OCI-LY1 (cell line): Measurements from ENCODE around the gene SLC22A7.

Experiments
- H2AFZ ChIP-seq: fragments of 200-600 bp; sonication (generic), shearing (Covaris generic); 2 replicates; pipeline ENCODE4 v1.6.0; 2014; ENCODE audit warnings: antibody characterized with exemption, mild to moderate bottlenecking, low read length
- H3F3A ChIP-seq: fragments of 200-600 bp; sonication (generic), shearing (Covaris generic); 2 replicates; pipeline ENCODE4 v1.6.0; 2014; ENCODE audit warnings: mild to moderate bottlenecking, antibody characterized with exemption, low read length, moderate library complexity; ENCODE audit not compliant: insufficient read depth
- H3K27ac ChIP-seq: fragments of 200-600 bp; sonication (generic); 2 replicates; pipeline ENCODE4 v1.5.1; 2014; ENCODE audit warnings: low read length, mixed run types, mild to moderate bottlenecking, low read depth; ENCODE audit not compliant: poor library complexity, severe bottlenecking
- H3K27me3 ChIP-seq: fragments of 200-600 bp; sonication (generic); 2 replicates; pipeline ENCODE4 v1.6.0; 2014; ENCODE audit warnings: antibody characterized with exemption, mild to moderate bottlenecking, low read length, moderate library complexity; ENCODE audit not compliant: insufficient read depth
- H3K36me3 ChIP-seq: fragments of 200-600 bp; sonication (generic); 2 replicates; pipeline ENCODE4 v1.6.1; 2014; ENCODE audit warnings: mild to moderate bottlenecking, antibody characterized with exemption, low read length, moderate library complexity, mixed read lengths; ENCODE audit not compliant: insufficient read depth
- H3K4me1 ChIP-seq: fragments of 200-600 bp; sonication (generic); 2 replicates; pipeline ENCODE4 v1.5.1; 2014; ENCODE audit warnings: mild to moderate bottlenecking, low read length, moderate library complexity; ENCODE audit not compliant: insufficient read depth, severe bottlenecking
- H3K4me2 ChIP-seq: fragments of 200-600 bp; sonication (generic), shearing (Covaris generic); 2 replicates; pipeline ENCODE4 v1.6.1; 2014; ENCODE audit warnings: low read length
- H3K4me3 ChIP-seq: fragments of 200-600 bp; sonication (generic); 2 replicates; pipeline ENCODE4 v1.5.1; 2014; ENCODE audit warnings: low read length, low read depth, mild to moderate bottlenecking, mixed read lengths; ENCODE audit not compliant: poor library complexity, severe bottlenecking
- H3K79me2 ChIP-seq: fragments of 200-600 bp; shearing (Covaris generic); 2 replicates; pipeline ENCODE4 v1.6.1; 2016; ENCODE audit warnings: mixed run types, low read length, mixed read lengths; ENCODE audit not compliant: insufficient read depth
- H3K9ac ChIP-seq: fragments of 200-600 bp; sonication (generic), shearing (Covaris generic); 2 replicates; pipeline ENCODE4 v1.6.1; 2014; ENCODE audit warnings: mild to moderate bottlenecking, low read length, mixed read lengths
- H3K9me2 ChIP-seq: fragments of 200-600 bp; sonication (generic), shearing (Covaris generic); 2 replicates; pipeline ENCODE4 v1.6.1; 2014; ENCODE audit warnings: low read depth, mild to moderate bottlenecking, low read length, mixed read lengths
- H3K9me3 ChIP-seq: fragments of 200-600 bp; shearing (Covaris generic); 2 replicates; pipeline ENCODE4 v1.6.1; 2014; ENCODE audit warnings: low read length, mixed read lengths
- H4K20me1 ChIP-seq: fragments of 200-600 bp; sonication (generic), shearing (Covaris generic); 2 replicates; pipeline ENCODE4 v1.6.0; 2016; ENCODE audit warnings: mild to moderate bottlenecking, low read length; ENCODE audit not compliant: insufficient read depth
- CTCF ChIP-seq: fragments of 200-600 bp; sonication (generic), shearing (Covaris generic); IDR thresholded peaks from 2 replicates; pipeline ENCODE4 v1.5.1; 2017; ENCODE audit warnings: mild to moderate bottlenecking, antibody characterized with exemption, low read length, moderate library complexity, mixed read lengths
- EZH2 ChIP-seq: fragments of 200-600 bp; sonication (generic), shearing (Covaris generic); IDR thresholded peaks from 2 replicates; pipeline ENCODE4 v1.8.0; 2017; ENCODE audit warnings: borderline replicate concordance, mixed run types, mild to moderate bottlenecking, antibody characterized with exemption, low read length, moderate library complexity, mixed read lengths

SLC22A7 gene

GRCh38 chr6:43308101-43308989, 10.3 kb downstream of the SLC22A7 start, which contains the start of gene CRIP3:
Gene CRIP3 (minus strand): TSS chr6:43308826. CDS start chr6:43308792, 34 bp downstream.
- Histone ChIP-seq H2AFZ (no peak within 1 kb of the TSS), H4K20me1 (no peaks in the 10 kb centered on the region), H3K36me3 (no peaks in the 10 kb centered on the region), H3F3A (peaks cover 5% of the 10 kb centered on the region; the same call in 1 of the 2 replicates), H3K27ac (no peak within 1 kb of the TSS), H3K27me3 (no peaks in the 10 kb centered on the region; the same call in 1 of the 2 replicates), H3K4me2 (peak within 1 kb of the TSS; percentile 51), H3K79me2 (no peaks in the 10 kb centered on the region), H3K9me2 (no peaks in the 10 kb centered on the region), H3K4me1 (peaks cover 9% of the 10 kb centered on the region), H3K4me3 (peak within 1 kb of the TSS; percentile 40), H3K9ac (no peak within 1 kb of the TSS; the same call in 1 of the 2 replicates), H3K9me3 (no peaks in the 10 kb centered on the region)
- TF ChIP-seq CTCF = peak; percentile 56
- TF ChIP-seq EZH2 = no peak

- peak overlapping the region; percentile 51 for H3K4me2 ChIP-seq
- no peaks in the 10 kb centered on the region for H3K9me2 ChIP-seq
- peaks cover 5% of the 10 kb centered on the region; the same call in 1 of the 2 replicates for H3F3A ChIP-seq
- peak overlapping the region; percentile 40 for H3K4me3 ChIP-seq
- no peaks in the 10 kb centered on the region for H4K20me1 ChIP-seq
- no peak overlapping the region; the same call in 1 of the 2 replicates for H3K9ac ChIP-seq
- no peak overlapping the region for H2AFZ ChIP-seq
- TF ChIP-seq CTCF (no peak), EZH2 (no peak)
- H3K36me3 ChIP-seq = no peaks in the 10 kb centered on the region
- H3K27ac ChIP-seq = no peak overlapping the region
- H3K9me3 ChIP-seq = no peaks in the 10 kb centered on the region
- H3K4me1 ChIP-seq = peaks cover 9% of the 10 kb centered on the region
- no peaks in the 10 kb centered on the region for H3K79me2 ChIP-seq
- H3K27me3 ChIP-seq = no peaks in the 10 kb centered on the region; the same call in 1 of the 2 replicates
Measured at GRCh38 chr6:43308990-43309477, 11.0 kb downstream of the SLC22A7 start.

GRCh38 chr6:43310134-43310533, 12.1 kb downstream of the SLC22A7 start:
- H3K9ac ChIP-seq = no peak overlapping the region
- H2AFZ ChIP-seq = no peak overlapping the region
- no peaks in the 10 kb centered on the region for H4K20me1 ChIP-seq
- TF ChIP-seq CTCF (no peak), EZH2 (no peak)
- H3K9me3 ChIP-seq = no peaks in the 10 kb centered on the region
- no peaks in the 10 kb centered on the region for H3K36me3 ChIP-seq
- H3K9me2 ChIP-seq = no peaks in the 10 kb centered on the region
- no peaks in the 10 kb centered on the region; the same call in 1 of the 2 replicates for H3K27me3 ChIP-seq
- no peaks in the 10 kb centered on the region for H3K79me2 ChIP-seq
- no peak overlapping the region for H3K4me2 ChIP-seq
- peaks cover 5% of the 10 kb centered on the region; the same call in 1 of the 2 replicates for H3F3A ChIP-seq
- peaks cover 9% of the 10 kb centered on the region for H3K4me1 ChIP-seq
- no peak overlapping the region for H3K4me3 ChIP-seq
- H3K27ac ChIP-seq = no peak overlapping the region
